Cardiac muscle cell (in vitro differentiated cells and primary cell): ENCODE results near the gene IGFBP5. TPM values are rescaled to one million over a fixed set of nuclear protein-coding genes. Genes with fewer than 3 reads are reported as not detected.

Experiments used
- DNase-seq, 2 donors: peaks; one replicate each; pipeline versions ENCODE4 v3.0.0 to v3.0.0-alpha.2; 2010 to 2017; ENCODE audit warnings: low read depth in 1 of 2, low spot score in 1 of 2
- H3K27ac ChIP-seq: fragments of 200-600 bp; sonication (generic); 2 replicates; pipeline ENCODE4 v1.5.1; 2016
- H3K27me3 ChIP-seq: fragments of 200-600 bp; sonication (generic); 2 replicates; pipeline ENCODE4 v1.6.0; 2016; ENCODE audit warnings: control low read depth
- H3K36me3 ChIP-seq: fragments of 200-600 bp; sonication (generic); 2 replicates; pipeline ENCODE4 v1.5.1; 2016; ENCODE audit warnings: control low read depth
- H3K4me1 ChIP-seq: fragments of 200-600 bp; sonication (generic); 2 replicates; pipeline ENCODE4 v1.8.1; 2017; ENCODE audit warnings: low read depth, mild to moderate bottlenecking, mixed run types
- H3K4me3 ChIP-seq: fragments of 200-600 bp; sonication (generic); 2 replicates; pipeline ENCODE4 v1.5.1; 2016; ENCODE audit warnings: mild to moderate bottlenecking
- H3K9me3 ChIP-seq: fragments of 200-600 bp; sonication (generic); 2 replicates; pipeline ENCODE4 v1.5.1; 2017; ENCODE audit warnings: low read depth, mild to moderate bottlenecking, control low read depth
- polyA plus RNA-seq: library from polyadenylated mRNA; unstranded; fragments of >200 nt; fragmentation: Nextera tagmentation; extraction: Ambion mirVana; gene quantifications from 2 replicates; pipeline ENCODE4 v1.2.1, GENCODE V29; 2016
- total RNA-seq: library from RNA; depleted of rRNA; stranded (reverse); fragments of >200 nt; gene quantifications from 2 replicates; pipeline ENCODE4 v1.2.3, GENCODE V29; 2016
- TF ChIP-seq, protein P1 (sequence below): IDR thresholded peaks from 2 replicates; pipeline ENCODE4 v1.5.1; 2012; ENCODE audit warnings: low read depth, mild to moderate bottlenecking, low read length

Gene IGFBP5
- total and polyA plus RNA-seq, 2 experiments from 2014 or later: 35.2 to 132 TPM

DNA sequence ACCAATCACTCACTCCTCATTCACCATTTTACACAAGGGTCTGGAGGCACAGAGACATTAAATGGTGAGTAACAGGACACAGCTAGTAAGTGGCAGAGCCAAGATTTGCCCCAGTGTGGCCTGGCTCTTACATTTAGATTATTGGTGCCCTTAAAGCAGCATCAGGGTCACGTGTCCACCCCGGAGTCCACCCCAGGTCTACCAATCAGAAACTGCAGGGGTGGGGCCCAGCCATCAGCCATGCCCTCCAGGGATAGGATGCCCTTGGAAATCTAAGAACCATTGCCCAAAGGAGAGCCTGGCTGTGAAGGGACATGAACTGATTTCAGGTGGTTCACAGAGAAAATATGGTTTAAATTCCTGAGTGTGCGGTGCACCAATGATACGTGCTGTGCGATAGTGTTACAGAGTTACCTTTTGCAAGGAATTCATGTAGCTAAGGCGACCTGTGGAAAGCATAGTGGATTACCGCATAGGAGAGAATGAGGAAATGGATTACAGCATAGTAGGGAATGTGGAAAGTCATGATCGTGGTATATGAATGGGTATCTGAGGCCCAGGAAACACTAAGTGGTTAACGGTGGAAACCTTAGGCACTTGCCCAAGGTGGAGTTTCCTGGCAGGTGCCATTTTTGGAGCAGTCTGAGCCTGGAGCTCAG, 17.8 kb downstream of the IGFBP5 start:
- Histone ChIP-seq H3K9me3 (no peaks in the 10 kb centered on the region), H3K27me3 (no peaks in the 10 kb centered on the region), H3K4me1 (peaks cover 30% of the 10 kb centered on the region), H3K4me3 (no peak overlapping the region), H3K27ac (no peak overlapping the region), H3K36me3 (peaks cover 4% of the 10 kb centered on the region)
- TF ChIP-seq, protein P1, sequence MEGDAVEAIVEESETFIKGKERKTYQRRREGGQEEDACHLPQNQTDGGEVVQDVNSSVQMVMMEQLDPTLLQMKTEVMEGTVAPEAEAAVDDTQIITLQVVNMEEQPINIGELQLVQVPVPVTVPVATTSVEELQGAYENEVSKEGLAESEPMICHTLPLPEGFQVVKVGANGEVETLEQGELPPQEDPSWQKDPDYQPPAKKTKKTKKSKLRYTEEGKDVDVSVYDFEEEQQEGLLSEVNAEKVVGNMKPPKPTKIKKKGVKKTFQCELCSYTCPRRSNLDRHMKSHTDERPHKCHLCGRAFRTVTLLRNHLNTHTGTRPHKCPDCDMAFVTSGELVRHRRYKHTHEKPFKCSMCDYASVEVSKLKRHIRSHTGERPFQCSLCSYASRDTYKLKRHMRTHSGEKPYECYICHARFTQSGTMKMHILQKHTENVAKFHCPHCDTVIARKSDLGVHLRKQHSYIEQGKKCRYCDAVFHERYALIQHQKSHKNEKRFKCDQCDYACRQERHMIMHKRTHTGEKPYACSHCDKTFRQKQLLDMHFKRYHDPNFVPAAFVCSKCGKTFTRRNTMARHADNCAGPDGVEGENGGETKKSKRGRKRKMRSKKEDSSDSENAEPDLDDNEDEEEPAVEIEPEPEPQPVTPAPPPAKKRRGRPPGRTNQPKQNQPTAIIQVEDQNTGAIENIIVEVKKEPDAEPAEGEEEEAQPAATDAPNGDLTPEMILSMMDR: no peak
- DNase-seq: no peak

- Histone ChIP-seq H3K27me3 (no peaks in the 10 kb centered on the region), H3K4me1 (peaks cover 22% of the 10 kb centered on the region), H3K27ac (no peak overlapping the region), H3K4me3 (no peak overlapping the region), H3K9me3 (no peaks in the 10 kb centered on the region), H3K36me3 (peaks cover 4% of the 10 kb centered on the region)
- TF ChIP-seq, protein P1: no peak
- DNase-seq: no peak
These were observed 18.7 kb downstream of the IGFBP5 start for GRCh38 chr2:216676630-216677029.

DNA sequence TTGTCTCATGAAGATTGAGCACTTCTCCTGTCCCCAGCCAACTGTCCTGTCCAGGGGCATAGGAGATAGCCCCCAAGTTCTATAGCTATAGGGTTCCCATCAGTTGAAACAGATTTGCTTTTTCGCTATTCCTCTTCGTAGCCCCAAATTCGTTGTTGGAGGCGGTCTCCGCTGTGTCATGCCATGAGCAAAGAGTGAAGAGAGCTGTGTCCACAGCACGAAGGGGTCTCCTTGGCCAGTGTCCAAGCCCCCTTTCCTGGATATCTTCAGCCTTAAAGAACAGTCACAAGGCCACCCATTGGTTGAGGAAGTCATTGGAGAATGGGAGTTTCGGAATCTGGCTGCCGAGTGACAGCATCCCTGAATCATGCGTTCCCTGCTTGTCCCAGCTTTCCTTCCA, 21.0 kb downstream of the IGFBP5 start:
- Histone ChIP-seq H3K4me3 (no peak overlapping the region), H3K9me3 (no peaks in the 10 kb centered on the region), H3K27ac (no peak overlapping the region), H3K27me3 (no peaks in the 10 kb centered on the region), H3K4me1 (peaks cover 6% of the 10 kb centered on the region), H3K36me3 (peaks cover 4% of the 10 kb centered on the region)
- DNase-seq: no peak
- TF ChIP-seq, protein P1: no peak

GRCh38 chr2:216673609-216674008, 21.7 kb downstream of the IGFBP5 start:
- Histone ChIP-seq H3K27ac (no peak overlapping the region), H3K27me3 (peaks cover 3% of the 10 kb centered on the region), H3K9me3 (no peaks in the 10 kb centered on the region), H3K4me3 (no peak overlapping the region), H3K4me1 (no peaks in the 10 kb centered on the region), H3K36me3 (peaks cover 4% of the 10 kb centered on the region)
- TF ChIP-seq, protein P1: no peak
- no peak for DNase-seq

- Histone ChIP-seq H3K27me3 (peaks cover 3% of the 10 kb centered on the region), H3K9me3 (no peaks in the 10 kb centered on the region), H3K27ac (no peak overlapping the region), H3K36me3 (peaks cover 4% of the 10 kb centered on the region), H3K4me3 (no peak overlapping the region), H3K4me1 (no peaks in the 10 kb centered on the region)
- TF ChIP-seq, protein P1: no peak
- no peak for DNase-seq
These were observed 22.3 kb downstream of the IGFBP5 start for GRCh38 chr2:216673021-216673420.

DNA sequence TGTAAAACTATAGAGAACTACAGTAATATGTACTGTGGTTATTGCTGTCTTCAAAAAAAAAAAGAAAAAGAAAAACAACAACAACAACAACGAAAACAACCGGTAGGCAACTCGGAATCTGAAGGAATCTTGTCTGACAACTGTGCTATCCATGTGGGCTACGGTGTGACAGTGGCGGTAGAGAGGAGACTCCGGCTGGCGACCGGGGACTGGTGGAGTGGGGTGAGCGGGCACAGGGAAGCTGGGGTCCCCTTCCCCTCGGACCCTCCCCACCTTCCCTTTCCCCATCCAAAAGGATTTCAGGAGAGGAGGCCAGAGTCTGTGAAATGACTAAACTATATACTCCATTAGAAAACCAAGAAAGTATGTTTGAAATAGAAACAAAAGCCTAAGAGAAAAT, 22.9 kb downstream of the IGFBP5 start:
- no peaks in the 10 kb centered on the region for H3K9me3 ChIP-seq
- H3K27ac ChIP-seq: no peak overlapping the region
- peaks cover 4% of the 10 kb centered on the region for H3K36me3 ChIP-seq
- DNase-seq: no peak
- H3K27me3 ChIP-seq: peaks cover 3% of the 10 kb centered on the region
- H3K4me3 ChIP-seq: no peak overlapping the region
- no peaks in the 10 kb centered on the region for H3K4me1 ChIP-seq
- TF ChIP-seq, protein P1: no peak
